ENCODE data around the gene QDPR. TPM values are rescaled to one million over a fixed set of nuclear protein-coding genes. Genes with fewer than 3 reads are reported as not detected.

QDPR gene
- total and polyA plus RNA-seq, 10 of the 15 experiments (the other 5 are each of a cell fraction or from before 2014, with no cell fraction given), result 3.0 to 27.7 (median 11.8) TPM

GRCh38 chr4:17511950-17512795 is at the start of gene QDPR (continued):
- no peak for TF ChIP-seq CHD2 (IDR thresholded peaks at IDR 0.05; ENCODE audit: borderline replicate concordance, low read depth, low read length)
- no peak for TF ChIP-seq POLR2AphosphoS2 (IDR thresholded peaks at IDR 0.05; ENCODE audit: low read depth, low read length)
- TF ChIP-seq NKRF (conservative IDR thresholded peaks at IDR 0.05), result 0 out of 2 replicates have a peak, but pooled peaks have one; percentile 17
- no peak for TF ChIP-seq MTA2 (IDR thresholded peaks at IDR 0.05; ENCODE audit: low read depth)
- no peak for TF ChIP-seq PML (IDR thresholded peaks at IDR 0.05; ENCODE audit: low read length)
- TF ChIP-seq, protein P1, sequence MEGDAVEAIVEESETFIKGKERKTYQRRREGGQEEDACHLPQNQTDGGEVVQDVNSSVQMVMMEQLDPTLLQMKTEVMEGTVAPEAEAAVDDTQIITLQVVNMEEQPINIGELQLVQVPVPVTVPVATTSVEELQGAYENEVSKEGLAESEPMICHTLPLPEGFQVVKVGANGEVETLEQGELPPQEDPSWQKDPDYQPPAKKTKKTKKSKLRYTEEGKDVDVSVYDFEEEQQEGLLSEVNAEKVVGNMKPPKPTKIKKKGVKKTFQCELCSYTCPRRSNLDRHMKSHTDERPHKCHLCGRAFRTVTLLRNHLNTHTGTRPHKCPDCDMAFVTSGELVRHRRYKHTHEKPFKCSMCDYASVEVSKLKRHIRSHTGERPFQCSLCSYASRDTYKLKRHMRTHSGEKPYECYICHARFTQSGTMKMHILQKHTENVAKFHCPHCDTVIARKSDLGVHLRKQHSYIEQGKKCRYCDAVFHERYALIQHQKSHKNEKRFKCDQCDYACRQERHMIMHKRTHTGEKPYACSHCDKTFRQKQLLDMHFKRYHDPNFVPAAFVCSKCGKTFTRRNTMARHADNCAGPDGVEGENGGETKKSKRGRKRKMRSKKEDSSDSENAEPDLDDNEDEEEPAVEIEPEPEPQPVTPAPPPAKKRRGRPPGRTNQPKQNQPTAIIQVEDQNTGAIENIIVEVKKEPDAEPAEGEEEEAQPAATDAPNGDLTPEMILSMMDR (IDR thresholded peaks at IDR 0.05 in 2 of 3, conservative IDR thresholded peaks at IDR 0.05 in 1 of 3; ENCODE audit: control insufficient read depth in 2 of 3, extremely low read depth in 1 of 3, insufficient read depth in 1 of 3, low read depth in 3 of 3, low read length in 3 of 3), result peak; percentile 11 to 43 (median 26); a peak in 3 of 6 replicates
- TF ChIP-seq, protein P2, sequence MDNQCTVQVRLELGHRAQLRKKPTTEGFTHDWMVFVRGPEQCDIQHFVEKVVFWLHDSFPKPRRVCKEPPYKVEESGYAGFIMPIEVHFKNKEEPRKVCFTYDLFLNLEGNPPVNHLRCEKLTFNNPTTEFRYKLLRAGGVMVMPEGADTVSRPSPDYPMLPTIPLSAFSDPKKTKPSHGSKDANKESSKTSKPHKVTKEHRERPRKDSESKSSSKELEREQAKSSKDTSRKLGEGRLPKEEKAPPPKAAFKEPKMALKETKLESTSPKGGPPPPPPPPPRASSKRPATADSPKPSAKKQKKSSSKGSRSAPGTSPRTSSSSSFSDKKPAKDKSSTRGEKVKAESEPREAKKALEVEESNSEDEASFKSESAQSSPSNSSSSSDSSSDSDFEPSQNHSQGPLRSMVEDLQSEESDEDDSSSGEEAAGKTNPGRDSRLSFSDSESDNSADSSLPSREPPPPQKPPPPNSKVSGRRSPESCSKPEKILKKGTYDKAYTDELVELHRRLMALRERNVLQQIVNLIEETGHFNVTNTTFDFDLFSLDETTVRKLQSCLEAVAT (IDR thresholded peaks at IDR 0.05), result no peak
- no peak for TF ChIP-seq STAT1 (conservative IDR thresholded peaks at IDR 0.05)
- TF ChIP-seq ZNF384 (IDR thresholded peaks at IDR 0.05; ENCODE audit: borderline replicate concordance, low read depth, low read length), result no peak
- TF ChIP-seq NR2C1 (IDR thresholded peaks at IDR 0.05), result no peak
- no peak for TF ChIP-seq SREBF2 (IDR thresholded peaks at IDR 0.05; ENCODE audit: low read length)
- TF ChIP-seq BMI1 (IDR thresholded peaks at IDR 0.05; ENCODE audit: borderline replicate concordance), result no peak
- TF ChIP-seq RAD51 (IDR thresholded peaks at IDR 0.05), result no peak
- TF ChIP-seq ZBTB33 (IDR thresholded peaks at IDR 0.05), result no peak
- TF ChIP-seq ATF7 (IDR thresholded peaks at IDR 0.05; ENCODE audit: low read depth), result no peak
- TF ChIP-seq, protein P3, sequence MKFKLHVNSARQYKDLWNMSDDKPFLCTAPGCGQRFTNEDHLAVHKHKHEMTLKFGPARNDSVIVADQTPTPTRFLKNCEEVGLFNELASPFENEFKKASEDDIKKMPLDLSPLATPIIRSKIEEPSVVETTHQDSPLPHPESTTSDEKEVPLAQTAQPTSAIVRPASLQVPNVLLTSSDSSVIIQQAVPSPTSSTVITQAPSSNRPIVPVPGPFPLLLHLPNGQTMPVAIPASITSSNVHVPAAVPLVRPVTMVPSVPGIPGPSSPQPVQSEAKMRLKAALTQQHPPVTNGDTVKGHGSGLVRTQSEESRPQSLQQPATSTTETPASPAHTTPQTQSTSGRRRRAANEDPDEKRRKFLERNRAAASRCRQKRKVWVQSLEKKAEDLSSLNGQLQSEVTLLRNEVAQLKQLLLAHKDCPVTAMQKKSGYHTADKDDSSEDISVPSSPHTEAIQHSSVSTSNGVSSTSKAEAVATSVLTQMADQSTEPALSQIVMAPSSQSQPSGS (IDR thresholded peaks at IDR 0.05; ENCODE audit: low read length), result no peak
- TF ChIP-seq JUNB (IDR thresholded peaks at IDR 0.05), result no peak
- TF ChIP-seq NFIC (IDR thresholded peaks at IDR 0.05; ENCODE audit: low read depth, low read length), result no peak
- TF ChIP-seq, protein P4, sequence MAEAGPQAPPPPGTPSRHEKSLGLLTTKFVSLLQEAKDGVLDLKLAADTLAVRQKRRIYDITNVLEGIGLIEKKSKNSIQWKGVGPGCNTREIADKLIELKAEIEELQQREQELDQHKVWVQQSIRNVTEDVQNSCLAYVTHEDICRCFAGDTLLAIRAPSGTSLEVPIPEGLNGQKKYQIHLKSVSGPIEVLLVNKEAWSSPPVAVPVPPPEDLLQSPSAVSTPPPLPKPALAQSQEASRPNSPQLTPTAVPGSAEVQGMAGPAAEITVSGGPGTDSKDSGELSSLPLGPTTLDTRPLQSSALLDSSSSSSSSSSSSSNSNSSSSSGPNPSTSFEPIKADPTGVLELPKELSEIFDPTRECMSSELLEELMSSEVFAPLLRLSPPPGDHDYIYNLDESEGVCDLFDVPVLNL (IDR thresholded peaks at IDR 0.05; ENCODE audit: low read depth, low read length), result no peak
- no peak for TF ChIP-seq NRF1 (conservative IDR thresholded peaks at IDR 0.05; ENCODE audit: low read depth, low read length)
